GM12865 (cell line): ENCODE results near the gene ZNF69.
"Not testable (repeated sequence)": the region's sequence is repeated elsewhere in the genome, so short reads cannot be mapped to it uniquely, and the experiment has no call there.

Experiments
- DNase-seq: peaks from one replicate; pipeline ENCODE4 v3.0.0; 2010; ENCODE audit warnings: low read depth
- H3K4me3 ChIP-seq: 2 replicates; pipeline ENCODE4 v1.5.1; 2011; ENCODE audit warnings: mild to moderate bottlenecking, low read depth, low read length, control low read depth
- TF ChIP-seq, protein P1 (sequence below): IDR thresholded peaks from 2 replicates; pipeline ENCODE4 v1.5.1; 2011; ENCODE audit warnings: low read length, control low read depth, low read depth, inconsistent platforms; ENCODE audit not compliant: insufficient read depth; ENCODE audit errors: missing control alignments

The ZNF69 gene

DNA sequence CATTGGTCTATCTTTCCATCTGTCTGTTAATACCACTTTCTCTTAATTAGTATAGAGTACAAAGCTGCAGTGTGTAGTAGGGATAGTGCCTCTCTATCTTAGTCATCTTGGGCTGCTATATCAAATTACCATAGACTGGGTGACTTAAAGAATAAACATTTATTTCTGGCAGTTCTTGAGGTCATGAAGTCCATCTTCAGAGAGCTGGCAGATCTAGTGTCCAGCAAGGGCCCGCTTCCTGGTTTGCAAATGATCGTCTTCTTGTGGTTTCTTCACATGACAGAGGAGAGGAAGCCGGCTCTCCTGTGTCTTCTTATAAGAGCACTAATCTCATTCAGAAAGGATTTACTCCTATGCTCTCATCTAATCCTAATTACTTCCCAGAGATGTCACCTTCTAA lies 43.5 kb downstream of the ZNF69 start:
- no peak for DNase-seq
- H3K4me3 ChIP-seq: no peak overlapping the region
- TF ChIP-seq, protein P1, sequence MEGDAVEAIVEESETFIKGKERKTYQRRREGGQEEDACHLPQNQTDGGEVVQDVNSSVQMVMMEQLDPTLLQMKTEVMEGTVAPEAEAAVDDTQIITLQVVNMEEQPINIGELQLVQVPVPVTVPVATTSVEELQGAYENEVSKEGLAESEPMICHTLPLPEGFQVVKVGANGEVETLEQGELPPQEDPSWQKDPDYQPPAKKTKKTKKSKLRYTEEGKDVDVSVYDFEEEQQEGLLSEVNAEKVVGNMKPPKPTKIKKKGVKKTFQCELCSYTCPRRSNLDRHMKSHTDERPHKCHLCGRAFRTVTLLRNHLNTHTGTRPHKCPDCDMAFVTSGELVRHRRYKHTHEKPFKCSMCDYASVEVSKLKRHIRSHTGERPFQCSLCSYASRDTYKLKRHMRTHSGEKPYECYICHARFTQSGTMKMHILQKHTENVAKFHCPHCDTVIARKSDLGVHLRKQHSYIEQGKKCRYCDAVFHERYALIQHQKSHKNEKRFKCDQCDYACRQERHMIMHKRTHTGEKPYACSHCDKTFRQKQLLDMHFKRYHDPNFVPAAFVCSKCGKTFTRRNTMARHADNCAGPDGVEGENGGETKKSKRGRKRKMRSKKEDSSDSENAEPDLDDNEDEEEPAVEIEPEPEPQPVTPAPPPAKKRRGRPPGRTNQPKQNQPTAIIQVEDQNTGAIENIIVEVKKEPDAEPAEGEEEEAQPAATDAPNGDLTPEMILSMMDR: no peak

GRCh38 chr19:11931513-11931912 lies 43.9 kb downstream of the ZNF69 start:
- H3K4me3 ChIP-seq: no peak overlapping the region
- TF ChIP-seq, protein P1: no peak
- DNase-seq: no peak

- DNase-seq, H3K4me3 ChIP-seq: not testable (repeated sequence)
These were observed 48.2 kb downstream of the ZNF69 start for GRCh38 chr19:11935829-11936228.

DNA sequence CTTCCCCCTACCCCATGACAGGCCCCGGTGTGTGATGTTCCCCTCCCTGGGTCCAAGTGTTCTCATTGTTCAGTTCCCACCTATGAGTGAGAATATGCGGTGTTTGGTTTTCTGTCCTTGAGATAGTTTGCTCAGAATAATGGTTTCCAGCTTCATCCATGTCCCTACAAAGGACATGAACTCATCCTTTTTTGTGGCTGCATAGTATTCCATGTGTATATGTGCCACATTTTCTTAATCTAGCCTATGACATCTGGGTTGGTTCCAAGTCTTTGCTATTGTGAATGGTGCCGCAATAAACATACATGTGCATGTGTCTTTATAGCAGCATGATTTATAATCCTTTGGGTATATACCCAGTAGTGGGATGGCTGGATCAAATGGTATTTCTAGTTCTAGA lies 50.8 kb downstream of the ZNF69 start:
- H3K4me3 ChIP-seq, DNase-seq: not testable (repeated sequence)

DNA sequence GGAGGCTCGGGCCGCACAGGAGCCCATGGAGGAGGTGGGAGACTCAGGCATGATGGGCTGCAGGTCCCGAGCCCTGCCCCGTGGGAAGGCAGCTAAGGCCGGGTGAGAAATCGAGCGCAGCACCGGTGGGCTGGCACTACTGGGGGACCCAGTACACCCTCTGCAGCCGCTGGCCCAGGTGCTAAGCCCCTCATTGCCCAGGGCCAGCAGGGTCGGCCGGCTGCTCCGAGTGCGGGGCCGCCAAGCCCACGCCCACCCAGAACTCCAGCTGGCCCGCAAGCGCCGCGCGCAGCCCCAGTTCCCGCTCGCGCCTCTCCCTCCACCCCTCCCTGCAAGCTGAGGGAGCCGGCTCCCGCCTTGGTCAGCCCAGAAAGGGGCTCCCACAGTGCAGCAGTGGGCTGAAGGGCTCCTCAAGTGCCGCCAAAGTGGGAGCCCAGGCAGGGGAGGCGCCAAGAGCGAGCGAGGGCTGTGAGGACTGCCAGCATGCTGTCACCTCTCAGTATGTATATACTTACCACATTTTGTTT lies 53.8 kb downstream of the ZNF69 start:
- H3K4me3 ChIP-seq, DNase-seq: not testable (repeated sequence)

GRCh38 chr19:11942008-11942842 lies 54.6 kb downstream of the ZNF69 start:
- no peak for DNase-seq
- H3K4me3 ChIP-seq: no peak overlapping the region
- TF ChIP-seq, protein P1: no peak

DNA sequence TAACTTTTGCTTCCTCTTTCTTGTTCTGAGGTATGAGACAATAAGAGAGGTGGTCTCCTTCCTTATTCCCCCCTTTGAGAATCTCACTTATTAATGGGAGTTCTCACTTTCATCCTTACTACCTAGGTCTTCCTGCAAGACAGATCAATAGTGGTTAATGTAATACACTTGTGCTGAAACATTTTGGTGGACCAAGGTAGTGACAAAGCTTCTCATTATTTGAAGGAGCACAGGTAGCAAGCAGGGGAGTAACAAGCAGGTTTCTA lies 55.2 kb downstream of the ZNF69 start:
- DNase-seq: no peak
- TF ChIP-seq, protein P1: no peak
- H3K4me3 ChIP-seq: no peak overlapping the region

- no peak overlapping the region for H3K4me3 ChIP-seq
- no peak for DNase-seq
- TF ChIP-seq, protein P1: no peak
These were observed 57.1 kb downstream of the ZNF69 start for GRCh38 chr19:11944656-11945055.
